DOHH2 (cell line): Measurements from ENCODE around the gene TTC28.

Experiments used
- H3F3A ChIP-seq: fragments of 200-600 bp; sonication (generic), shearing (Covaris generic); 2 replicates; pipeline ENCODE4 v1.6.0; 2016; ENCODE audit warnings: antibody characterized with exemption, mild to moderate bottlenecking; ENCODE audit not compliant: control insufficient read depth, insufficient read depth
- H3K27ac ChIP-seq: fragments of 200-600 bp; sonication (generic); 2 replicates; pipeline ENCODE4 v1.5.1; 2014; ENCODE audit warnings: low read depth, mild to moderate bottlenecking, low read length, moderate library complexity
- H3K27me3 ChIP-seq: fragments of 200-600 bp; sonication (generic); 2 replicates; pipeline ENCODE4 v1.6.1; 2014; ENCODE audit warnings: mild to moderate bottlenecking, low read length, mixed read lengths; ENCODE audit not compliant: control insufficient read depth
- H3K36me3 ChIP-seq: fragments of 200-600 bp; sonication (generic); 2 replicates; pipeline ENCODE4 v1.6.1; 2014; ENCODE audit warnings: mild to moderate bottlenecking, low read length, moderate library complexity, mixed read lengths; ENCODE audit not compliant: control insufficient read depth
- H3K4me1 ChIP-seq: fragments of 200-600 bp; sonication (generic); 2 replicates; pipeline ENCODE4 v1.6.1; 2014; ENCODE audit warnings: mild to moderate bottlenecking, low read length, mixed read lengths; ENCODE audit not compliant: control insufficient read depth
- H3K4me2 ChIP-seq: fragments of 200-600 bp; sonication (generic); 2 replicates; pipeline ENCODE4 v1.6.0; 2014; ENCODE audit warnings: mild to moderate bottlenecking, low read length, moderate library complexity
- H3K4me3 ChIP-seq: fragments of 200-600 bp; sonication (generic); 2 replicates; pipeline ENCODE4 v1.5.1; 2014; ENCODE audit warnings: mild to moderate bottlenecking, low read length, mixed read lengths
- H3K79me2 ChIP-seq: fragments of 200-600 bp; sonication (generic); 2 replicates; pipeline ENCODE4 v1.6.1; 2014; ENCODE audit warnings: mild to moderate bottlenecking, low read length, mixed read lengths; ENCODE audit not compliant: control insufficient read depth
- H3K9me2 ChIP-seq: fragments of 200-600 bp; sonication (generic); replicated peaks from 2 replicates; pipeline ENCODE4 v1.6.1; 2014; ENCODE audit warnings: mild to moderate bottlenecking, low read length, mixed read lengths; ENCODE audit not compliant: control insufficient read depth
- H3K9me3 ChIP-seq: fragments of 200-600 bp; sonication (generic); 2 replicates; pipeline ENCODE4 v1.6.1; 2014; ENCODE audit warnings: antibody characterized with exemption, low read length, mixed read lengths; ENCODE audit not compliant: control insufficient read depth, insufficient read depth
- H4K20me1 ChIP-seq: fragments of 200-600 bp; sonication (generic); 2 replicates; pipeline ENCODE4 v1.6.0; 2014; ENCODE audit warnings: low read depth, mild to moderate bottlenecking, antibody characterized with exemption, low read length, moderate library complexity; ENCODE audit not compliant: control insufficient read depth, insufficient read depth
- EZH2phosphoT487 ChIP-seq: fragments of 200-600 bp; sonication (generic); IDR thresholded peaks from 2 replicates; pipeline ENCODE4 v1.6.1; 2017; ENCODE audit warnings: borderline replicate concordance, mild to moderate bottlenecking, antibody characterized with exemption, low read length, moderate library complexity, mixed read lengths
- TF ChIP-seq, protein P1 (sequence below): fragments of 200-600 bp; sonication (generic); IDR thresholded peaks from one replicate; pipeline ENCODE4 v1.5.1; 2014; ENCODE audit warnings: antibody characterized with exemption, mild to moderate bottlenecking, low read depth, low read length; ENCODE audit not compliant: poor library complexity, severe bottlenecking

Gene TTC28

DNA sequence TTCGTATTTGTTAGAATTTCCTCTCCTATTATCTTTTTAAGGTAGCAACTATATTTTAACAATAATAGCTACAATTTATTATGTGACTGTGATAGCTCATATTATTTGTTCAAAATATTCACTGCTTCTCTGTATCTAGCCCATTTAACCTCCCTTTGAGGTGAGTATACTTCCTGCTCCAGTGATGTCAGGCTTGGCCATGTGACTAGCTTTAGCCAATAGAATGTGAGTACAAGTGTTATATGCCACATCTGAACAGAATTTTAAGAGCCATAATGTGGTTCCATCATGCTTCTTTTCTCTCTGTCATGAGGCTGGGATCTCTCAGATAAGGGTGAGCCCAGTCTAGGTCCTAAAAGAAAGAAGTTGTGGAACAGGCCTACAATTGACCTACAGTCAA is 217.6 kb downstream of the TTC28 start:
- no peaks in the 10 kb centered on the region for H3K9me3 ChIP-seq
- H4K20me1 ChIP-seq = no peaks in the 10 kb centered on the region
- no peaks in the 10 kb centered on the region for H3K9me2 ChIP-seq
- no peaks in the 10 kb centered on the region for H3K36me3 ChIP-seq
- H3K4me2 ChIP-seq = no peak overlapping the region
- H3K27me3 ChIP-seq = no peaks in the 10 kb centered on the region
- H3F3A ChIP-seq = no peaks in the 10 kb centered on the region
- TF ChIP-seq EZH2phosphoT487 = no peak
- TF ChIP-seq, protein P1, sequence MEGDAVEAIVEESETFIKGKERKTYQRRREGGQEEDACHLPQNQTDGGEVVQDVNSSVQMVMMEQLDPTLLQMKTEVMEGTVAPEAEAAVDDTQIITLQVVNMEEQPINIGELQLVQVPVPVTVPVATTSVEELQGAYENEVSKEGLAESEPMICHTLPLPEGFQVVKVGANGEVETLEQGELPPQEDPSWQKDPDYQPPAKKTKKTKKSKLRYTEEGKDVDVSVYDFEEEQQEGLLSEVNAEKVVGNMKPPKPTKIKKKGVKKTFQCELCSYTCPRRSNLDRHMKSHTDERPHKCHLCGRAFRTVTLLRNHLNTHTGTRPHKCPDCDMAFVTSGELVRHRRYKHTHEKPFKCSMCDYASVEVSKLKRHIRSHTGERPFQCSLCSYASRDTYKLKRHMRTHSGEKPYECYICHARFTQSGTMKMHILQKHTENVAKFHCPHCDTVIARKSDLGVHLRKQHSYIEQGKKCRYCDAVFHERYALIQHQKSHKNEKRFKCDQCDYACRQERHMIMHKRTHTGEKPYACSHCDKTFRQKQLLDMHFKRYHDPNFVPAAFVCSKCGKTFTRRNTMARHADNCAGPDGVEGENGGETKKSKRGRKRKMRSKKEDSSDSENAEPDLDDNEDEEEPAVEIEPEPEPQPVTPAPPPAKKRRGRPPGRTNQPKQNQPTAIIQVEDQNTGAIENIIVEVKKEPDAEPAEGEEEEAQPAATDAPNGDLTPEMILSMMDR = no peak
- H3K79me2 ChIP-seq = no peaks in the 10 kb centered on the region
- no peaks in the 10 kb centered on the region for H3K4me1 ChIP-seq
- no peak overlapping the region for H3K4me3 ChIP-seq
- no peak overlapping the region for H3K27ac ChIP-seq

DNA sequence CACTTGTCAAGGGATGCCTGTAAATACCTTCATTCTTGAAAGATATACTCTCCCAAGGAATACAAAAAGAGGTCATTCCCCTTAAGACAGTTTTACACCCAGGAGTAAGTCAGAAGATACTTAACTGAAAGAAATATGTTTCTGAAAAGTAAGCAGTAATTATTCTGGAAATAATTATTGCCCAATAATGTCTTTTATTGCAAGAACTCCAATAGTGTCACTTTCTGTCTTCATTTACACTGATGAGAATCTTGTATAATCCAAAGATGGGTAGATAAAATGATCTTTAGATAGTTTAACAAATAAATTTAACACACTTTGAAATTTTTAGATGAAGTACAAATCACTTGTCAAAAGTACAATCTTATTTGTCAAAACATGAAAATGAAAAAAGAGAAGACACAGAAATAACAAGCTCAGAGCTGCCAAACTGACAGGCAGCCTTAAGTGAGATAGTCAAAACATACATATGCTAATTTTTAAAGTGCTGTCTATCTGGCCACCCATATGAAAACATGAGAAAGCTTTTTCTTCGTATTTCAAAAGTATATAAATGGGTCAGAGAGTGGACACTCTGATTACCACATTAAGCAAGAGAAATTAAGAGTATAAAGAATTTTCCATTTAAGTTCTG is 225.1 kb downstream of the TTC28 start:
- 0 out of 2 replicates have a peak, but pooled peaks cover 3% of the 10 kb centered on the region for H3K27me3 ChIP-seq
- H3K9me2 ChIP-seq = no peaks in the 10 kb centered on the region
- H3K36me3 ChIP-seq = no peaks in the 10 kb centered on the region
- no peaks in the 10 kb centered on the region for H3K9me3 ChIP-seq
- no peak overlapping the region for H3K4me3 ChIP-seq
- no peaks in the 10 kb centered on the region for H4K20me1 ChIP-seq
- no peak for TF ChIP-seq EZH2phosphoT487
- TF ChIP-seq, protein P1 = no peak
- no peaks in the 10 kb centered on the region for H3F3A ChIP-seq
- no peak overlapping the region for H3K4me2 ChIP-seq
- no peak overlapping the region for H3K27ac ChIP-seq
- no peaks in the 10 kb centered on the region for H3K4me1 ChIP-seq
- H3K79me2 ChIP-seq = no peaks in the 10 kb centered on the region

GRCh38 chr22:28450109-28450508 is 229.5 kb downstream of the TTC28 start:
- Histone ChIP-seq H3K27ac (no peak overlapping the region), H3K4me1 (no peaks in the 10 kb centered on the region), H3K9me3 (no peaks in the 10 kb centered on the region), H3K9me2 (no peaks in the 10 kb centered on the region), H3K79me2 (no peaks in the 10 kb centered on the region), H3F3A (no peaks in the 10 kb centered on the region), H3K36me3 (no peaks in the 10 kb centered on the region), H3K27me3 (peaks cover 19% of the 10 kb centered on the region), H3K4me2 (no peak overlapping the region), H4K20me1 (no peaks in the 10 kb centered on the region), H3K4me3 (no peak overlapping the region)
- TF ChIP-seq EZH2phosphoT487 = no peak
- TF ChIP-seq, protein P1 = no peak
